Glutamatergic neuron (in vitro differentiated cells): ENCODE measurements around the gene ZACN. TPM values are rescaled to one million over a fixed set of nuclear protein-coding genes. Genes with fewer than 3 reads are reported as not detected.
A peak's percentile ranks its signal among the peaks of the same experiment; 100 is the strongest.

Source experiments
- DNase-seq: peaks from one replicate; pipeline ENCODE4 v3.0.0; 2022
- H3K27ac Mint-ChIP-seq: one replicate; pipeline ENCODE4 v1.8.0; 2020; ENCODE audit warnings: mild to moderate bottlenecking, mixed read lengths, inconsistent platforms; ENCODE audit not compliant: unreplicated experiment
- H3K27me3 Mint-ChIP-seq: one replicate; pipeline ENCODE4 v1.8.0; 2020; ENCODE audit warnings: mild to moderate bottlenecking, moderate library complexity, mixed read lengths, inconsistent platforms; ENCODE audit not compliant: unreplicated experiment
- H3K36me3 Mint-ChIP-seq: one replicate; pipeline ENCODE4 v1.8.0; 2020; ENCODE audit warnings: mild to moderate bottlenecking, mixed read lengths, inconsistent platforms; ENCODE audit not compliant: unreplicated experiment
- H3K4me1 Mint-ChIP-seq: one replicate; pipeline ENCODE4 v1.8.0; 2020; ENCODE audit warnings: mild to moderate bottlenecking, low read depth, mixed read lengths, inconsistent platforms; ENCODE audit not compliant: unreplicated experiment
- H3K4me3 Mint-ChIP-seq: one replicate; pipeline ENCODE4 v1.8.0; 2020; ENCODE audit warnings: mild to moderate bottlenecking, mixed read lengths, inconsistent platforms; ENCODE audit not compliant: unreplicated experiment
- H3K9me3 Mint-ChIP-seq: one replicate; pipeline ENCODE4 v1.8.0; 2020; ENCODE audit warnings: mild to moderate bottlenecking, moderate library complexity, mixed read lengths, inconsistent platforms; ENCODE audit not compliant: unreplicated experiment
- CTCF ChIP-seq: fragments of 200-600 bp; sonication (generic); IDR thresholded peaks from one replicate; pipeline ENCODE4 v1.5.0; 2021; ENCODE audit not compliant: partially characterized antibody, unreplicated experiment
- total RNA-seq: library from RNA; stranded (reverse); fragmentation: NEBNext Ultra II Directional; extraction: Animal tissue kit (Norgen Biotek cat#: 25700); gene quantifications from one replicate; pipeline ENCODE4 v1.2.1, GENCODE V29; 2021; ENCODE audit not compliant: unreplicated experiment

The ZACN gene
- total RNA-seq, 1 donor from 2014 or later, result 1.9 TPM

DNA sequence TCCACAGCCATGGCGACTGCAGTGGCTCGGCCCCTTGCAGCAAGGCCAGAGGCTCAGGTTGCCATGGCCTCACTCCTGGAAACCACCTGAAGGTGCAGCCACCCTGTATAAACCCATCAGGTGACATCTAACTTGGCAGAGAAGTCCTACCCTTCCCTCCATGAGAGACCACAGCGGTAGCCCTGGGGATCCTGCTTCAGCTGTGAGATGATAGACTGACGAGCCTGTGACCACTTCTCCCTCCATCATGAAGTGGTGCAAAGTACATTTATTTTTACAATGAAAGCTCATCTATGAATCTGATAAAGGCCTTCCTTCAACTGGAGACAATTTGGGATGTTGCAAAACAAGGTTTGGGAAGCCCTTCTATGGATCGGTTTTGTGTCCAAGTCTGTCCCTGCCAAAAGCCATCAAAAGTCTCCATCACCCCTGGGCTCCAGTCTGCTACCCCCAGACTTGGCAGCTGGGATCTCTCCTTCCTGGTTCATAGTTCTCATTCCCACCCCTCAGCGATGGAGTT is 1.8 kb downstream of the ZACN start:
- TF ChIP-seq CTCF, result no peak
- H3K27me3 Mint-ChIP-seq, result peaks cover 25% of the 10 kb centered on the region
- no peak for DNase-seq
- H3K4me3 Mint-ChIP-seq, result peak overlapping the region; percentile 30
- H3K36me3 Mint-ChIP-seq, result peaks cover 5% of the 10 kb centered on the region
- peaks cover 3% of the 10 kb centered on the region for H3K4me1 Mint-ChIP-seq
- peaks cover 9% of the 10 kb centered on the region for H3K9me3 Mint-ChIP-seq
- H3K27ac Mint-ChIP-seq, result no peak overlapping the region

- peaks cover 3% of the 10 kb centered on the region for H3K4me1 Mint-ChIP-seq
- H3K27ac Mint-ChIP-seq, result no peak overlapping the region
- DNase-seq, result no peak
- H3K36me3 Mint-ChIP-seq, result peaks cover 5% of the 10 kb centered on the region
- no peak overlapping the region for H3K4me3 Mint-ChIP-seq
- H3K9me3 Mint-ChIP-seq, result peaks cover 7% of the 10 kb centered on the region
- H3K27me3 Mint-ChIP-seq, result peaks cover 25% of the 10 kb centered on the region
- no peak for TF ChIP-seq CTCF
Measured at GRCh38 chr17:76081295-76082210, 2.6 kb downstream of the ZACN start.

- Mint-ChIP-seq H3K27ac (no peak overlapping the region), H3K9me3 (peaks cover 4% of the 10 kb centered on the region), H3K4me3 (no peak overlapping the region), H3K27me3 (peaks cover 25% of the 10 kb centered on the region), H3K36me3 (peaks cover 5% of the 10 kb centered on the region), H3K4me1 (no peaks in the 10 kb centered on the region)
- TF ChIP-seq CTCF, result no peak
- no peak for DNase-seq
Measured at GRCh38 chr17:76082326-76083251, 3.6 kb downstream of the ZACN start.

- peaks cover 17% of the 10 kb centered on the region for H3K27me3 Mint-ChIP-seq
- DNase-seq, result no peak
- H3K4me3 Mint-ChIP-seq, result no peak overlapping the region
- H3K27ac Mint-ChIP-seq, result no peak overlapping the region
- peaks cover 5% of the 10 kb centered on the region for H3K36me3 Mint-ChIP-seq
- H3K9me3 Mint-ChIP-seq, result peaks cover 4% of the 10 kb centered on the region
- TF ChIP-seq CTCF, result no peak
- no peaks in the 10 kb centered on the region for H3K4me1 Mint-ChIP-seq
Measured at GRCh38 chr17:76083536-76084182, 4.7 kb downstream of the ZACN start.
